Measurements from ENCODE around the gene ACKR2.

The ACKR2 gene

GRCh38 chr3:42814246-42814645, 5.0 kb downstream of the ACKR2 start:
- TF ChIP-seq CTCF (IDR thresholded peaks at IDR 0.05; ENCODE audit: extremely low read depth, missing control alignments): no peak
- DNase-seq (ENCODE audit: low spot score): no peak

GRCh38 chr3:42814914-42815507, 5.8 kb downstream of the ACKR2 start:
- no peak for TF ChIP-seq CTCF (IDR thresholded peaks at IDR 0.05; ENCODE audit: extremely low read depth, missing control alignments)
- no peak for DNase-seq (ENCODE audit: low spot score)

GRCh38 chr3:42815826-42816225, 6.6 kb downstream of the ACKR2 start:
- DNase-seq (ENCODE audit: low spot score): no peak
- TF ChIP-seq CTCF (IDR thresholded peaks at IDR 0.05; ENCODE audit: extremely low read depth, missing control alignments): no peak

DNA sequence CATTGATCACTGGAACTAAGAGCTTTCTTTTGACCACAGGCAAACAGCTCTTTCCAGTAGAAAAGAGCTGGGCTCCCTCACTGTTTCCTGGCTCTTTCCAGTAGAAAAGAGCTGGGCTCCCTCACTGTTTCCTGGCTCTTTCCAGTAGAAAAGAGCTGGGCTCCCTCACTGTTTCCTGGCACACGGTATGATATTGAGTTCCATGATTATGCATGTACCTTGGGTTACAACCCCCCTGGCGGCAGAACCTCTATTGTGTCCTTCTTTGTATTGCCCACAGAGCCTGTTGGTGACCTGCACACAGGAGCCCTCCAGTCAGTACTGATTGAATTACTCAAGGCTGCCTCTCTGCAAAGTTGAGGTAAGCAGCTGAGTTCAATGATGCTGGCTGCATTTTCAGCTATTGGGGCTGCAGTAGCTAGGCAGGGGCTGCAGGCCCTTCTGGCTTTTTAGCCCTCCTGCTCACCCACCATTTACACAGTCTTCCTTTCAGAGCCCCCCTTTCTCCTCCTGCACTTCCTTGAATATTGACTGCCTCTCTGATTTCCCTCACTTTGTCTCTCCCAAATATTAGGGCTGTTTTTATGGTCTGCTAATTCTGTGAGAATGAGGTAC, 10.2 kb downstream of the ACKR2 start:
- no peak for TF ChIP-seq CTCF (IDR thresholded peaks at IDR 0.05; ENCODE audit: extremely low read depth, missing control alignments)

DNA sequence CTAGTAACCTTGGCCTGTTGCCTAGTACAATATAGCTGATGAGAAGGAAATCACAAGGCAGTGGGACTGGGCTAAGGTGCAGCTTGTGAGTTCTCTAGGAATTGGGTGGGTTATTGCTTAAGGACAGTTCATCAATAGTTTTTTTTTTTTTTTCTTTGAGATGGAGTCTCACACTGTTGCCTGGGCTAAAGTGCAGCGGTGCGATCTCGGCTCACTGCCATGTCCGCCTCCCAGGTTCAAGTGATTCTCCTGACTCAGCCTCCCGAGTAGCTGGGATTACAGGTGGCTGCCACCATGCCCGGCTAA, 11.5 kb downstream of the ACKR2 start:
- no peak for TF ChIP-seq CTCF (IDR thresholded peaks at IDR 0.05; ENCODE audit: extremely low read depth, missing control alignments)
- DNase-seq (ENCODE audit: low spot score): no peak

More for the DNA sequence above, 10.2 kb downstream of the ACKR2 start:
- no peak for DNase-seq (ENCODE audit: low spot score)

DNA sequence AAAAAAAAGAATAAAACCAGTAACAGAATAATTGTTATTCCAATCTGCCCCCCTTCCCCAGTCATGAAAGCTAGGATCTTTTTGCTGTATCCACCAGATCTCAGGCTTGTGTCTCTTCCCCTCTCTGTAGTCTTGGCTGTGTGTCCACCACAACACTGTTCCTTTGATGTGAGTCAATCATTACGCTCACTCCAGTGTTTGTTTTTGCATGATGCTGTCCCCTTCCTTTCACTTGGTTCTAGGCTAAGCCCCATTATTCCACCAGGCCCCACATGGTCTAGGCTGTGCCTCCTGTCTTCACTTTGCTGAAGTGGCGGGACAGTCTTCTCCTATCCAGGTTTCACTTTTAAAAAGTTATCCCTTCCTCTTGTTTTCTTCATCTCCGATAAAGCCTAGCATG, 13.6 kb downstream of the ACKR2 start:
- no peak for TF ChIP-seq CTCF (IDR thresholded peaks at IDR 0.05; ENCODE audit: extremely low read depth, missing control alignments)
- DNase-seq (ENCODE audit: low spot score): no peak

DNA sequence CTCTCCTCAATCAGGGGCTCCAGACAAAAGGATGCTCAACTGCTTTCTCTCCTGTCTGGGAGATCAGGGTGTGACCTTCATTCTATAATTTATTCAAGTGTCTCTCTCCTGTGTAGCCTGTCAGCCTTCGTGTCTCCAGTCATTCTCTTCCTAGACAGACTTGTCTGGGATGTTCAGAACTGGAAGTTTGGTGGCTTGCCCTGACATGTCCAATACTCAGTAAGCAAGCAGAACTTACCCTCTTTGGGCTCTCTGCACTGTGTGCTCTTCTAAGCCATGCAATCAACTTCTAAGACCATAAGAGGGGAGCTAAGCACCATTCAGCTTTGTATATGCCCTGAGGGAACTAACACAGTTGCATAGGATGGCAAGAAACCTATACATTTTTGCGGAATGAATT, 14.1 kb downstream of the ACKR2 start:
- no peak for TF ChIP-seq CTCF (IDR thresholded peaks at IDR 0.05; ENCODE audit: extremely low read depth, missing control alignments)
- DNase-seq (ENCODE audit: low spot score): no peak
